ENCODE results near the gene HYAL2.

- TF ChIP-seq CHD4 (IDR thresholded peaks at IDR 0.05) (no peak), ESRRA (IDR thresholded peaks at IDR 0.05; ENCODE audit: low read length) (no peak), RAD21 (IDR thresholded peaks at IDR 0.05; ENCODE audit: insufficient read depth, low read depth, low read length) (peak; percentile 37; the same call in 1 of the 2 replicates)
Measured at GRCh38 chr3:50274371-50275104, 48.0 kb downstream of the HYAL2 start.
